TTC549 (cell line): ENCODE data around the gene ADAMTS19.

Experiments
- FAIRE-seq: peaks from 2 replicates; lab custom pipeline; 2012; peaks lifted over from hg19 to GRCh38; lab: Jason Lieb, UNC

Gene ADAMTS19

DNA sequence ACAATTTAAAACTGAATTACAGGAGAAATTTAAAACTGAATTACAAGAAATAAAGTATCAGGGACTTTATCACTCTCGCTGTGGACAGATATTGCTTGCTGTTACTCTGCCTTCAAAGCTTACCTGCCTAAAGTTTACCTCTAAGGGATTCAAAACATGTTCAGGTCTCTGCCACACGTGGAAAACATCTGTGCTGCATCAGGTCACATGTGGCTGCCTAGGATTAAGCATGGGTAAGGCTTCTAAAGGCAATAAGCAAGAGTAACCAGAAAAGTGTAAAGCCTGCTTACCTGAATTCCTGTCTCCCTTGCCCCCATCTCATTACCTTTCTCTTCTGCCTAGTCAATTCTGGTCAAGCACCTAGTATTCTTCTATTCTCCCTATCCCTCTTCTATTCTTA lies 306.7 kb downstream of the ADAMTS19 start:
- no peak for FAIRE-seq

DNA sequence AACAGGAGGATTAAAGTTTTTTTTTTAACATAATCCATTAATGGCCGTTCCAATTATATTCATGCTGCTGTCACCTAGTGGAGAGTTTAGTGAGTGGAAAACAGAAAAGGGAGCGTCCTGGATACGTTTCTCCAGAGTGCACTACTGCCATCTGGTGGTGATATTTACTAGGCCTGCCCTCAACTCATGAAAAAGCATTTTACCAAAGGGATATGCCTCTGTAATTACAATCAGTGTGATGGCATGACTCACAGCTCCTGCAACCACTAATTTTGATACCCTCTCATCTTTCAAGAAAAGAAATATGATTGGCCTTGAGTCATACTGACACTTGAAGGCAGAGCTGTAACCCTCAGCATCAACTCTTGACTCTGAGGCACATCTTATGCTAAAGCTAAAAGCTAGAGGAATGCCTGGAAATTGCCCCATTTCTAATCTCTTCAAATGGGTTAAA lies 307.9 kb downstream of the ADAMTS19 start:
- peak; percentile 88 for FAIRE-seq

DNA sequence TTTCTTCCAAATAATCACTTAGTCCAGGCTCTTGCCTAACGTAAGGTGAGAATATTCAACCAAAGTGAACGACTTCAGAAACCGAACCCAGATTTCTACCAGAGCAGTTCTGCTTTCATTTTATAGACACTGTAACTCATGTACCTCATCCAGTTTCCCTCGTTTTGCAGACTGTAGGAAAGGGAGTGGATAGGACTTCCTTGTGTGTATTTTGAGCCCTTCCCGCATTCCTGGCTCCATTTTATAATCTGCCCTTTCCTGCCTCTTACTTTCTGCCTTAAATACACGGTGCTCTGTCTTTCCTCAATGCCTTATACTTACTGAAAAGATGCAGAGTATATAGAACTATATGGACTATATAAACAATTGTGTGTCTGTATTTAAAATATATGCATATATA lies 308.6 kb downstream of the ADAMTS19 start:
- no peak for FAIRE-seq

DNA sequence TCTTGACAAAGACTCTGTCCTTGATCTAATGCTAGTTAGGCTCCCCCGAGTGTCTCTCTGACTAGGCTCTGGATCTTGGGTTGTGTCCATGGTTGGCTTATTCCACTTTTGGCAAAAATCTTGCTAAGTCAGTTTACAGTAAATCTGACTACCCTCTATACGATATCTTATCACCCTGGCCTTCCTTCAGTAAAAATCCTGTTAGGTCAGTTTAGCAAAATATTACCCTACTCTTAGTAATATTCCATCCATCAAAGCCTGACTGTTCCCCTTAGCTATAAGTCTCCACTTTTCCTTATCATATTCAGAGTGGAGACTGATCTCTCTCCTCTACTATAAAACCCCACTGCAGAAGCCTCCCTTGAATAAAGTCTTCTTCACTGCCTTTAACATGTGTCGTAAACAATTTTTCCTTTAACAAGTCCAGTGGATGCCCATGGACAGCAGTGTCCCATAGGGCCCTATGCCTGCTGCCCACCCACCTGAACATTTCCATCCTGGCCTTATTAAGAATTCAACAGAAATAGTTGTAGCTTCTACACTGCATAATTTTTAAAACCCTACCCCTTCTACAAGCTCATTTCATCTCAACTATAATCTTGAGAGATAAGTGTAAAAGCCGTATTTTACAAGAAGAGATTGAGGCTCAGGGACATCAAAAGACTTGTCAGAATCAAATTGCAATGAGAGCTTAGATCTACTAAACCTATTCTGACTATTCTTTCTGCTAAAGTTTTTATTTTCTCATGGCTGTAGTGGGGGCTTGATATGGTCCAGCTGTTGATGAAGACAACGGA lies 310.1 kb downstream of the ADAMTS19 start:
- FAIRE-seq: no peak

DNA sequence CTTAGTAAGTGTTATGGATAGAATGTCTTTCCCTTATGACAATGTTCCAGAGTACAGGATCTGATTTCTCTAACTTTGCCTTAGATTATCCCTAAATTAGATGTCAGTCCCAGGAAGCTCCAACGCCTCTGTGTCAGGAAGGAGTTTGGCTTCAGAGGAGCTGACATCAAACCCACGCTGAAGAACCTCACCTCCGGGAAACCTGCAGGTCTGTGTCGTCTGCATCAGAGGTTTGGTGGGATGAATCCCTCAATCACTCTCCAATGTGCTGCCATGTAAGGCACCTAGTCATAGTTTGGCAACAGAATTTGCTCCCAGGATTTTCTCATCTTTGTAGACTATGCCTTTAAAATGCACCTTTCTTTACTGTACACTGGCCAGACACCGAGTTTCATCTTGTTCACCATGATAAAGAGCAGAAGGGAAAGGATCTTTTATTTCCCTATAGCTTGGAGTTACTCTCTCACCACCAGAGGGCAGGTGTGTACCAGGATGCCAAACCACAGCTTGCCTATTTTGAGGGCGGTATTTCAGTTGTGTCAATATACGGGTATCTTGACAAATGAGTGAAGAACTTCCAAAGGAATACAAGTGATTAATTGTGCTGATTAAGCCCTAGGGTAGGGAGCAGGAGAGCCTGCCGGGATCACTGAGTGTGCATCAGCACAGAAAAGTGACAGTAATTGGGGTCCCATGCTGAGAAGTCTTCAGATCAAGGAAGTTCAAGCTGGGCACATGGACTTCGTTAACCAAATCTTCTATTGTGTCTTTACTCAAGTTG lies 311.1 kb downstream of the ADAMTS19 start:
- peak; percentile 39 for FAIRE-seq

DNA sequence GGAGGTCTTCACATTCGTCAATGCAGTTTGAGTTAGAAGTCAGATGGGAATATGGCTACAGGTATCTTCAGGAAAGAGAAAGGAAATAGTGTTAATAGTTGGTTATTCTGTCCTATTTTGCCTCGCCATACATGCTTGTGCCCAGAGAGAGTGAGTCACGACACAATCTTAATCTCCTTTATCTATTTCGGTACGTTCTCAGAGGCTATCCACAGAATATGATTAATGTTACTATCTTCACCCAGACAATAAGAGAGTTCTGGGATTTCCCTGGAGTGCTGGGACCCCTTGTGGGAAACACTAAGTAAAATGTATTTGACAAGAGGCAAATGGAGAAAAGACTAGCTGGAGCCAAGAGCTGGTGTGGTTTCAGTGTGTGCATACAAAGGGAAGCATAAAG lies 313.3 kb downstream of the ADAMTS19 start:
- no peak for FAIRE-seq

DNA sequence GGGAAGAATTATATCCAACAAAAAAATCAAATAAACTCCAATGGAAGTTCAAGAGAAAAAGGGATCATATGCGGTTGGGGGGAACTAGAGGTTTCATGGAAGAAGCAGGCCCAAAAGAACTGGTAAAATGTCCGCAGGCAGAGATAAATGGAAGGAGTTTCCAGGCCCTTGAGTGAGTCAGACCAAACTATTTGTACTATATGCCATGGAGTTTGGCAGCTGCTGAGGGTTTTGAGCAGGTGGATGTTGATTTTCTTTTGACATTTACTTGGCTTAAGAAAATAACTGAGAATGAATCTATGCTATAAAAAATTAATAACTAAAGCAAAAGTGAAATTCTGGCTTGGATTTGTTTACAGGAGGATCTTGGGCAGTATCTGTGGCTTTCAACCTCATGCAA lies 321.5 kb downstream of the ADAMTS19 start:
- no peak for FAIRE-seq
